ENCODE data around the gene TMEM201.

TMEM201 gene, protein sequence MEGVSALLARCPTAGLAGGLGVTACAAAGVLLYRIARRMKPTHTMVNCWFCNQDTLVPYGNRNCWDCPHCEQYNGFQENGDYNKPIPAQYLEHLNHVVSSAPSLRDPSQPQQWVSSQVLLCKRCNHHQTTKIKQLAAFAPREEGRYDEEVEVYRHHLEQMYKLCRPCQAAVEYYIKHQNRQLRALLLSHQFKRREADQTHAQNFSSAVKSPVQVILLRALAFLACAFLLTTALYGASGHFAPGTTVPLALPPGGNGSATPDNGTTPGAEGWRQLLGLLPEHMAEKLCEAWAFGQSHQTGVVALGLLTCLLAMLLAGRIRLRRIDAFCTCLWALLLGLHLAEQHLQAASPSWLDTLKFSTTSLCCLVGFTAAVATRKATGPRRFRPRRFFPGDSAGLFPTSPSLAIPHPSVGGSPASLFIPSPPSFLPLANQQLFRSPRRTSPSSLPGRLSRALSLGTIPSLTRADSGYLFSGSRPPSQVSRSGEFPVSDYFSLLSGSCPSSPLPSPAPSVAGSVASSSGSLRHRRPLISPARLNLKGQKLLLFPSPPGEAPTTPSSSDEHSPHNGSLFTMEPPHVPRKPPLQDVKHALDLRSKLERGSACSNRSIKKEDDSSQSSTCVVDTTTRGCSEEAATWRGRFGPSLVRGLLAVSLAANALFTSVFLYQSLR

DNA sequence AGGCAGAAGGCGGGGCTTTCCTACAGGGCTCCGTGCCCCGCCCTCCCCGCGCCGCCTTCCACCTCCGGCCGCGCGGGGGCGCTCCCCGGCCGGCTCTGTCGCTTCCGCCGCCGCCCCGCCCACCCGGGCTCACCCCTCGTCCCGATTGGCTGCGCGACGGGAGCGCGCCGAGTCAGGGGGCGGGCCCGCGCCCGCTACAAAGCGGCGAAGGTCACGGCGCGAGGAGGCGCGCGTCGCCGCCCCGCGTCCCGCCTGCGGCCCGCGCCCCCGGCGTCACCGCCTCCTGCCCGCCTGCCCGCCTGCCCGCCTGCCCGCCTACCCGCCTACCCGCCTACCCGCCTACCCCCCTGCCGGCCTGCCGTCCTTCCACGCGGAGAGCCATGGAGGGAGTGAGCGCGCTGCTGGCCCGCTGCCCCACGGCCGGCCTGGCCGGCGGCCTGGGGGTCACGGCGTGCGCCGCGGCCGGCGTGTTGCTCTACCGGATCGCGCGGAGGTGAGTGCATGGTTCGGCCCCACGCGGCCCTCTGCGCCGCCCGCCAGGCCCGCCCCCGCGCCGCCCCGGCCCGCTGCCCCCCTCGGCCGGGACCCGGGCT, at the start of gene TMEM201:
TMEM201 (plus strand) TSS at position 361 of the 593 bp plus-strand sequence; CDS start at position 381, 20 bp downstream.
- in situ Hi-C loops (cut with HindIII; ENCODE audit: low sequenced_read_pairs), result no loop called here
- TF ChIP-seq, protein P1, sequence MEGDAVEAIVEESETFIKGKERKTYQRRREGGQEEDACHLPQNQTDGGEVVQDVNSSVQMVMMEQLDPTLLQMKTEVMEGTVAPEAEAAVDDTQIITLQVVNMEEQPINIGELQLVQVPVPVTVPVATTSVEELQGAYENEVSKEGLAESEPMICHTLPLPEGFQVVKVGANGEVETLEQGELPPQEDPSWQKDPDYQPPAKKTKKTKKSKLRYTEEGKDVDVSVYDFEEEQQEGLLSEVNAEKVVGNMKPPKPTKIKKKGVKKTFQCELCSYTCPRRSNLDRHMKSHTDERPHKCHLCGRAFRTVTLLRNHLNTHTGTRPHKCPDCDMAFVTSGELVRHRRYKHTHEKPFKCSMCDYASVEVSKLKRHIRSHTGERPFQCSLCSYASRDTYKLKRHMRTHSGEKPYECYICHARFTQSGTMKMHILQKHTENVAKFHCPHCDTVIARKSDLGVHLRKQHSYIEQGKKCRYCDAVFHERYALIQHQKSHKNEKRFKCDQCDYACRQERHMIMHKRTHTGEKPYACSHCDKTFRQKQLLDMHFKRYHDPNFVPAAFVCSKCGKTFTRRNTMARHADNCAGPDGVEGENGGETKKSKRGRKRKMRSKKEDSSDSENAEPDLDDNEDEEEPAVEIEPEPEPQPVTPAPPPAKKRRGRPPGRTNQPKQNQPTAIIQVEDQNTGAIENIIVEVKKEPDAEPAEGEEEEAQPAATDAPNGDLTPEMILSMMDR (IDR thresholded peaks at IDR 0.05; ENCODE audit: low read depth, low read length, missing control alignments), result peak; percentile 55
- peak within 1 kb of the TSS; percentile 52 for H3K4me3 ChIP-seq (ENCODE audit: low read depth, low read length)
- DNase-seq (ENCODE audit: low read depth), result peak; percentile 47

GRCh38 chr1:9539165-9539828, 49.4 kb upstream of the TMEM201 start, which contains the start of gene SLC25A33:
Gene SLC25A33, plus strand, starts transcription at chr1:9539465. Its CDS starts 227 bp downstream, at chr1:9539692.
- H3K4me3 ChIP-seq (ENCODE audit: low read depth, low read length), result peak within 1 kb of the TSS; percentile 72
- TF ChIP-seq, protein P1 (IDR thresholded peaks at IDR 0.05; ENCODE audit: low read depth, low read length, missing control alignments), result no peak
- DNase-seq (ENCODE audit: low read depth), result peak; percentile 93
- in situ Hi-C loops (cut with HindIII; ENCODE audit: low sequenced_read_pairs), result no loop called here

DNA sequence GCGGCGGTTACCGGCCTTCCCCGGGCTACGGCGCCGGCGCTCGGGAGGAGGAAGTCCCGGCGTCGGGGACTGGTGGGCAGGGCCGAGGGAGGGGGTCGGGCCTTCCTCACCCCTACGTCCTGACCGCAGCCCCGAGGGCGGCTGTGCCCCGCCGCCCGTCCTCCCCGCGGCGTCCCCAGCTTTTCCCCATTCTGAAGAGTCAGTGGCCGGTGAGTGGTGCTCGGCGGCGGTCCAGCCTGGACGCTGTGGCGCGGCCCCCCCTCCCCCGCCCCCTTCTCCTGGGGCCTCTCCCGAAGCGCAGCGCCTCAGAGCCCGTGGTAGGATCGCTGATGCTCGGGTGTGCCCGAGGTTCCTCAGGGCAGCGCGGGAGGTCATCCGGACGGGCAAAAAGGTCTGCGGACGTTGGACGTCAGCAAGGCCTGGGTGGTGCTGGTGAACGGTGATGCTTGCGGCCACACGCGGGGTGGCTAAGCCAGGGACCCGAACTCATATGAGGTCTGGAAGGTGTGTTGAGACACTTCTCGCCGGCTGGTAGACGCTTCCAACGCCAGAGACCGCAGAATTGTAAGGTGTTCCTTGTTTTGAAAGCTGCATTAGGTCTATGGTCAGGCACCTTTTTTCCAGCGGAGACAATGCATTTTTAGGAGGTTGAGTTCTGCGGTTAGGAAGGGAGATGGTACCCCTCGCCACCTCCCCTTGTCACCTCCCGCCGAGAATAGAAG, 48.7 kb upstream of the TMEM201 start:
- DNase-seq (ENCODE audit: low read depth), result no peak
- H3K4me3 ChIP-seq (ENCODE audit: low read depth, low read length), result peak overlapping the region; percentile 72
- in situ Hi-C loops (cut with HindIII; ENCODE audit: low sequenced_read_pairs), result no loop called here
- TF ChIP-seq, protein P1 (IDR thresholded peaks at IDR 0.05; ENCODE audit: low read depth, low read length, missing control alignments), result no peak

DNA sequence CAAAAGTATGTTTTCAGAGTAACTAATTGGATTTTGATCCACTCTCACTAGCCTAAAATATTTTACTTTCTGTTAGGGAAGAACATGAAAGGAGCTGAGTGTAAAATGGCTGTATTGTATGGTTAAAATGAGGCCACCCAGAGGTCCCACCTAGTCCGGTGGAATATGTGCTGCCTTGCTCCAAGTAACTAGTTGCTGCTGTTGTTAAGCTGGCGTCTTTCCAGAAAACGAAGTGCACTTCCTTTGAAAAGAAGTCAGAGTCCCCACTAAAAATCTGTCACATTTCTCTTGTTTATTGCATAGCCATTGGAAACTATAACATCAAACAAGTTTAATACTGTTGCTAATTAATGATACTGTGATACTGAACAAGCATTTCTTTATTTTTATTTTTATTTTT, 46.3 kb upstream of the TMEM201 start:
- H3K4me3 ChIP-seq (ENCODE audit: low read depth, low read length), result no peak overlapping the region
- in situ Hi-C loops (cut with HindIII; ENCODE audit: low sequenced_read_pairs), result no loop called here
- DNase-seq (ENCODE audit: low read depth), result peak; percentile 48
- TF ChIP-seq, protein P1 (IDR thresholded peaks at IDR 0.05; ENCODE audit: low read depth, low read length, missing control alignments), result no peak

DNA sequence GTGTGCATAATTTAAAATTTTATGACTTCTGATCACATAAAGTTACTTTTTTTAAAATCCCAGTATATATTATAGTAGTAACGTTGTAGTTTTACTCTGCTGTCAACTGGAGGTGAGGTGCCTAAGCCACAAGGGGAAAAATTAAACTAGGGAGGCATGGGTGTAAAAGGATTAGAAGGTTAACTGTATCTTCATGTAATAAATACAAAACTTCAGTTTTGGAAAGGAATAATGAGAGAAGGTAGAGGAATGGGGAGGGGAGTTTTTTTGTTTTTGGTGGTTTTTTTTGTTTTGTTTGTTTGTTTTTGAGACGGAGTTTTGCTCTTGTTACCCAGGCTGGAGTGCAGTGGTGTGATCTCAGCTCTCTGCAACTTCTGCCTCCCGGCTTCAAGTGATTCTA, 43.8 kb upstream of the TMEM201 start:
- in situ Hi-C loops (cut with HindIII; ENCODE audit: low sequenced_read_pairs), result no loop called here
- DNase-seq (ENCODE audit: low read depth), result no peak
- TF ChIP-seq, protein P1 (IDR thresholded peaks at IDR 0.05; ENCODE audit: low read depth, low read length, missing control alignments), result no peak
- H3K4me3 ChIP-seq (ENCODE audit: low read depth, low read length), result no peak overlapping the region

All from astrocyte of the cerebellum (primary cell).